ENCODE results near the gene CACNA1C. TPM values are rescaled to one million over a fixed set of nuclear protein-coding genes. Genes with fewer than 3 reads are reported as not detected.

CACNA1C gene
- total RNA-seq, 2 experiments from 2014 or later, result 0.05 to 0.08 TPM

GRCh38 chr12:2631653-2632350 is 579.0 kb downstream of the CACNA1C start:
- ATAC-seq (ENCODE audit: poor library complexity) (no peak), DNase-seq (no peak)
- POLR2A ChIA-PET, result no interaction called here
- intact Hi-C loops (cut with DNase I, micrococcal nuclease), result no loop called here
- Histone ChIP-seq H3K27me3 (ENCODE audit: control insufficient read depth in 1 of 2, insufficient read depth in 2 of 2, low read length in 2 of 2) (peaks cover 13 to 16% of the 10 kb centered on the region in 2 experiments), H3K36me3 (ENCODE audit: insufficient read depth, low read length) (no peaks in the 10 kb centered on the region), H3K4me1 (ENCODE audit: insufficient read depth, low read length) (no peaks in the 10 kb centered on the region), H3K9me3 (ENCODE audit: control insufficient read depth in 1 of 2, insufficient read depth in 1 of 2, low read length in 2 of 2) (no peaks in the 10 kb centered on the region), H3K27ac (ENCODE audit: low read depth in 1 of 2, low read length in 2 of 2) (no peak overlapping the region), H3K4me3 (ENCODE audit: low read length) (no peak overlapping the region)
- no peak overlapping the region for H3K4me3 Mint-ChIP-seq
- CTCF ChIA-PET, result no interaction called here
- no peaks in the 10 kb centered on the region for H3K9me3 Mint-ChIP-seq
- no peak for TF ChIP-seq CTCF (IDR thresholded peaks at IDR 0.05)
- H3K36me3 Mint-ChIP-seq (ENCODE audit: low read depth), result no peaks in the 10 kb centered on the region
- no peaks in the 10 kb centered on the region for H3K4me1 Mint-ChIP-seq (ENCODE audit: low read depth)
- H3K27ac Mint-ChIP-seq, result no peak overlapping the region
- H3K27me3 Mint-ChIP-seq, result peaks cover 31% of the 10 kb centered on the region

- Mint-ChIP-seq H3K27me3 (peaks cover 19% of the 10 kb centered on the region), H3K9me3 (no peaks in the 10 kb centered on the region), H3K4me3 (no peak overlapping the region), H3K4me1 (ENCODE audit: low read depth) (no peaks in the 10 kb centered on the region), H3K36me3 (ENCODE audit: low read depth) (no peaks in the 10 kb centered on the region), H3K27ac (no peak overlapping the region)
- ATAC-seq (ENCODE audit: poor library complexity) (no peak), DNase-seq (no peak)
- intact Hi-C loops (cut with DNase I, micrococcal nuclease), result no loop called here
- Histone ChIP-seq H3K4me3 (ENCODE audit: low read length) (no peak overlapping the region), H3K9me3 (ENCODE audit: control insufficient read depth in 1 of 2, insufficient read depth in 1 of 2, low read length in 2 of 2) (no peaks in the 10 kb centered on the region), H3K36me3 (ENCODE audit: insufficient read depth, low read length) (no peaks in the 10 kb centered on the region), H3K27ac (ENCODE audit: low read depth in 1 of 2, low read length in 2 of 2) (no peak overlapping the region), H3K4me1 (ENCODE audit: insufficient read depth, low read length) (no peaks in the 10 kb centered on the region), H3K27me3 (ENCODE audit: control insufficient read depth in 1 of 2, insufficient read depth in 2 of 2, low read length in 2 of 2) (peaks cover 5 to 7% of the 10 kb centered on the region in 2 experiments)
- no peak for TF ChIP-seq CTCF (IDR thresholded peaks at IDR 0.05)
- ChIA-PET CTCF (no interaction called here), POLR2A (no interaction called here)
These were observed 580.5 kb downstream of the CACNA1C start for GRCh38 chr12:2633176-2633824.

GRCh38 chr12:2633825-2634200 is 581.0 kb downstream of the CACNA1C start:
- ChIA-PET POLR2A (no interaction called here), CTCF (no interaction called here)
- Mint-ChIP-seq H3K9me3 (no peaks in the 10 kb centered on the region), H3K27ac (no peak overlapping the region), H3K4me1 (ENCODE audit: low read depth) (no peaks in the 10 kb centered on the region), H3K4me3 (no peak overlapping the region), H3K27me3 (peaks cover 14% of the 10 kb centered on the region), H3K36me3 (ENCODE audit: low read depth) (no peaks in the 10 kb centered on the region)
- ATAC-seq (ENCODE audit: poor library complexity), result no peak
- Histone ChIP-seq H3K4me3 (ENCODE audit: low read length) (no peak overlapping the region), H3K4me1 (ENCODE audit: insufficient read depth, low read length) (no peaks in the 10 kb centered on the region), H3K36me3 (ENCODE audit: insufficient read depth, low read length) (no peaks in the 10 kb centered on the region), H3K27me3 (ENCODE audit: control insufficient read depth in 1 of 2, insufficient read depth in 2 of 2, low read length in 2 of 2) (peaks cover 2 to 5% of the 10 kb centered on the region in 2 experiments), H3K27ac (ENCODE audit: low read depth in 1 of 2, low read length in 2 of 2) (no peak overlapping the region), H3K9me3 (ENCODE audit: control insufficient read depth in 1 of 2, insufficient read depth in 1 of 2, low read length in 2 of 2) (no peaks in the 10 kb centered on the region)
- no peak for TF ChIP-seq CTCF (IDR thresholded peaks at IDR 0.05)
- DNase-seq, result no peak
- intact Hi-C loops (cut with DNase I, micrococcal nuclease), result no loop called here

Measured in CD4-positive, alpha-beta T cell (primary cell).